ENCODE measurements around the gene IGSF6. TPM values are rescaled to one million over a fixed set of nuclear protein-coding genes. Genes with fewer than 3 reads are reported as not detected.

IGSF6 gene
- total and polyA plus RNA-seq, 2 of the 13 experiments (the other 11 are each of a cell fraction or from before 2014, with no cell fraction given): not detected

GRCh38 chr16:21647562-21648164, 4.7 kb downstream of the IGSF6 start (continued):
- TF ChIP-seq, protein P1, sequence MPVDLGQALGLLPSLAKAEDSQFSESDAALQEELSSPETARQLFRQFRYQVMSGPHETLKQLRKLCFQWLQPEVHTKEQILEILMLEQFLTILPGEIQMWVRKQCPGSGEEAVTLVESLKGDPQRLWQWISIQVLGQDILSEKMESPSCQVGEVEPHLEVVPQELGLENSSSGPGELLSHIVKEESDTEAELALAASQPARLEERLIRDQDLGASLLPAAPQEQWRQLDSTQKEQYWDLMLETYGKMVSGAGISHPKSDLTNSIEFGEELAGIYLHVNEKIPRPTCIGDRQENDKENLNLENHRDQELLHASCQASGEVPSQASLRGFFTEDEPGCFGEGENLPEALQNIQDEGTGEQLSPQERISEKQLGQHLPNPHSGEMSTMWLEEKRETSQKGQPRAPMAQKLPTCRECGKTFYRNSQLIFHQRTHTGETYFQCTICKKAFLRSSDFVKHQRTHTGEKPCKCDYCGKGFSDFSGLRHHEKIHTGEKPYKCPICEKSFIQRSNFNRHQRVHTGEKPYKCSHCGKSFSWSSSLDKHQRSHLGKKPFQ (CRISPR knock-in tag; IDR thresholded peaks at IDR 0.05; ENCODE audit: insufficient replicate concordance): no peak
- TF ChIP-seq HDAC2 (CRISPR knock-in tag; IDR thresholded peaks at IDR 0.05) (0 out of 2 replicates have a peak, but pooled peaks have one; percentile 10), TBX3 (IDR thresholded peaks at IDR 0.05; ENCODE audit: borderline replicate concordance) (no peak), ZNF790 (CRISPR knock-in tag; IDR thresholded peaks at IDR 0.05; ENCODE audit: borderline replicate concordance) (no peak), THYN1 (CRISPR knock-in tag; IDR thresholded peaks at IDR 0.05; ENCODE audit: borderline replicate concordance, low read depth) (no peak), ZZZ3 (CRISPR knock-in tag; IDR thresholded peaks at IDR 0.05; ENCODE audit: borderline replicate concordance) (no peak), KLF12 (CRISPR knock-in tag; IDR thresholded peaks at IDR 0.05; ENCODE audit: borderline replicate concordance) (no peak), ZNF343 (CRISPR knock-in tag; IDR thresholded peaks at IDR 0.05) (no peak), ZNF24 (IDR thresholded peaks at IDR 0.05) (no peak), ZBTB7A (CRISPR knock-in tag; IDR thresholded peaks at IDR 0.05) (no peak), ZNF513 (CRISPR knock-in tag; conservative IDR thresholded peaks at IDR 0.05) (no peak), JDP2 (CRISPR knock-in tag; IDR thresholded peaks at IDR 0.05; ENCODE audit: borderline replicate concordance) (no peak), ZNF20 (CRISPR knock-in tag; IDR thresholded peaks at IDR 0.05) (no peak), ZNF720 (CRISPR knock-in tag; IDR thresholded peaks at IDR 0.05) (no peak), SNAI1 (CRISPR knock-in tag; IDR thresholded peaks at IDR 0.05; ENCODE audit: borderline replicate concordance) (no peak), TFE3 (CRISPR knock-in tag; IDR thresholded peaks at IDR 0.05) (peak; percentile 74; the same call in 1 of the 2 replicates), NBN (conservative IDR thresholded peaks at IDR 0.05) (no peak)
- TF ChIP-seq, protein P2, sequence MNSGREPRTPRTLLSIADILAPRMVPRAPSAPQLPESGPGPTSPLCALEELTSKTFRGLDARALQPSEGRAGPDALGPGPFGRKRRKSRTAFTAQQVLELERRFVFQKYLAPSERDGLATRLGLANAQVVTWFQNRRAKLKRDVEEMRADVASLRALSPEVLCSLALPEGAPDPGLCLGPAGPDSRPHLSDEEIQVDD (CRISPR knock-in tag; IDR thresholded peaks at IDR 0.05; ENCODE audit: borderline replicate concordance): no peak
- TF ChIP-seq, protein P3, sequence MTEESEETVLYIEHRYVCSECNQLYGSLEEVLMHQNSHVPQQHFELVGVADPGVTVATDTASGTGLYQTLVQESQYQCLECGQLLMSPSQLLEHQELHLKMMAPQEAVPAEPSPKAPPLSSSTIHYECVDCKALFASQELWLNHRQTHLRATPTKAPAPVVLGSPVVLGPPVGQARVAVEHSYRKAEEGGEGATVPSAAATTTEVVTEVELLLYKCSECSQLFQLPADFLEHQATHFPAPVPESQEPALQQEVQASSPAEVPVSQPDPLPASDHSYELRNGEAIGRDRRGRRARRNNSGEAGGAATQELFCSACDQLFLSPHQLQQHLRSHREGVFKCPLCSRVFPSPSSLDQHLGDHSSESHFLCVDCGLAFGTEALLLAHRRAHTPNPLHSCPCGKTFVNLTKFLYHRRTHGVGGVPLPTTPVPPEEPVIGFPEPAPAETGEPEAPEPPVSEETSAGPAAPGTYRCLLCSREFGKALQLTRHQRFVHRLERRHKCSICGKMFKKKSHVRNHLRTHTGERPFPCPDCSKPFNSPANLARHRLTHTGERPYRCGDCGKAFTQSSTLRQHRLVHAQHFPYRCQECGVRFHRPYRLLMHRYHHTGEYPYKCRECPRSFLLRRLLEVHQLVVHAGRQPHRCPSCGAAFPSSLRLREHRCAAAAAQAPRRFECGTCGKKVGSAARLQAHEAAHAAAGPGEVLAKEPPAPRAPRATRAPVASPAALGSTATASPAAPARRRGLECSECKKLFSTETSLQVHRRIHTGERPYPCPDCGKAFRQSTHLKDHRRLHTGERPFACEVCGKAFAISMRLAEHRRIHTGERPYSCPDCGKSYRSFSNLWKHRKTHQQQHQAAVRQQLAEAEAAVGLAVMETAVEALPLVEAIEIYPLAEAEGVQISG (CRISPR knock-in tag; IDR thresholded peaks at IDR 0.05): peak; percentile 27; the same call in 1 of the 2 replicates
